Coronary artery (tissue), 2 donors: ENCODE data around the gene KLHDC8B.

Experiments used
- DNase-seq: peaks from one replicate; pipeline ENCODE4 v3.0.0-alpha.2; 2017; ENCODE audit warnings: low spot score
- H3K27ac ChIP-seq, 2 donors: fragments of 200-600 bp; sonication (generic); one replicate each; pipeline ENCODE4 v1.5.1; 2016 to 2019
- H3K4me3 ChIP-seq: fragments of 200-600 bp; sonication (generic); 2 replicates; pipeline ENCODE4 v1.5.1; 2016; ENCODE audit warnings: mild to moderate bottlenecking, moderate library complexity
- CTCF ChIP-seq: fragments of 200-600 bp; sonication (generic); IDR thresholded peaks from one replicate; pipeline ENCODE4 v1.5.1; 2019; ENCODE audit warnings: antibody characterized with exemption

KLHDC8B gene

GRCh38 chr3:49124991-49125670 is 46.3 kb upstream of the KLHDC8B start:
- DNase-seq: no peak
- Histone ChIP-seq H3K27ac (no peak overlapping the region), H3K4me3 (no peak overlapping the region)
- no peak for TF ChIP-seq CTCF

GRCh38 chr3:49131040-49131439 is 40.4 kb upstream of the KLHDC8B start:
- TF ChIP-seq CTCF: no peak
- DNase-seq: no peak
- H3K4me3 ChIP-seq: peak overlapping the region; percentile 90
- peak overlapping the region in 1 of 2 donors; percentile 95 for H3K27ac ChIP-seq

- TF ChIP-seq CTCF: no peak
- DNase-seq: peak; percentile 68
- Histone ChIP-seq H3K27ac (peak overlapping the region; percentile 82 to 95), H3K4me3 (peak overlapping the region; percentile 90)
These were observed 39.8 kb upstream of the KLHDC8B start for GRCh38 chr3:49131576-49131975.

GRCh38 chr3:49132073-49132436 is 39.3 kb upstream of the KLHDC8B start:
- Histone ChIP-seq H3K27ac (peak overlapping the region; percentile 82 to 95), H3K4me3 (peak overlapping the region; percentile 90)
- peak; percentile 58 for DNase-seq
- no peak for TF ChIP-seq CTCF

GRCh38 chr3:49132437-49133225 is 38.8 kb upstream of the KLHDC8B start, which contains the start of gene LAMB2:
LAMB2 (minus strand) TSS chr3:49133050; CDS start chr3:49132867, 183 bp downstream.
- H3K27ac ChIP-seq: peak within 1 kb of the TSS; percentile 82 to 95
- peak within 1 kb of the TSS; percentile 90 for H3K4me3 ChIP-seq
- no peak for TF ChIP-seq CTCF
- peak; percentile 86 for DNase-seq

- DNase-seq: peak; percentile 90
- H3K4me3 ChIP-seq: peak overlapping the region; percentile 90
- peak overlapping the region; percentile 82 to 95 for H3K27ac ChIP-seq
- TF ChIP-seq CTCF: no peak
These were observed 38.0 kb upstream of the KLHDC8B start for GRCh38 chr3:49133226-49133951.
